GM10248 (cell line): ENCODE measurements around the gene UGT1A6.

Source experiments
- CTCF ChIA-PET: fragments of 300-600 bp; sonication (Branson Sonifier 250); formaldehyde crosslinking; extraction: SDS; loops from one replicate; lab custom pipeline; 2021; ENCODE audit warnings: antibody characterized with exemption; lab: Yijun Ruan, JAX
- POLR2A ChIA-PET: fragments of 350-650 bp; sonication (Branson Sonifier 250); formaldehyde crosslinking; extraction: SDS; loops from one replicate; lab custom pipeline; 2020; ENCODE audit warnings: antibody characterized with exemption; lab: Yijun Ruan, JAX
- DNase-seq: peaks from one replicate; pipeline ENCODE4 v3.0.0; 2012; ENCODE audit errors: extremely low spot score
- CTCF ChIP-seq: IDR thresholded peaks from 2 replicates; pipeline ENCODE4 v1.5.1; 2012; ENCODE audit warnings: mild to moderate bottlenecking, low read depth; ENCODE audit errors: extremely low read depth, missing control alignments, control extremely low read depth

UGT1A6 gene

GRCh38 chr2:233802132-233802815 lies 109.6 kb downstream of the UGT1A6 start:
- TF ChIP-seq CTCF, result no peak
- ChIA-PET CTCF (no interaction called here), POLR2A (no interaction called here)
- no peak for DNase-seq

DNA sequence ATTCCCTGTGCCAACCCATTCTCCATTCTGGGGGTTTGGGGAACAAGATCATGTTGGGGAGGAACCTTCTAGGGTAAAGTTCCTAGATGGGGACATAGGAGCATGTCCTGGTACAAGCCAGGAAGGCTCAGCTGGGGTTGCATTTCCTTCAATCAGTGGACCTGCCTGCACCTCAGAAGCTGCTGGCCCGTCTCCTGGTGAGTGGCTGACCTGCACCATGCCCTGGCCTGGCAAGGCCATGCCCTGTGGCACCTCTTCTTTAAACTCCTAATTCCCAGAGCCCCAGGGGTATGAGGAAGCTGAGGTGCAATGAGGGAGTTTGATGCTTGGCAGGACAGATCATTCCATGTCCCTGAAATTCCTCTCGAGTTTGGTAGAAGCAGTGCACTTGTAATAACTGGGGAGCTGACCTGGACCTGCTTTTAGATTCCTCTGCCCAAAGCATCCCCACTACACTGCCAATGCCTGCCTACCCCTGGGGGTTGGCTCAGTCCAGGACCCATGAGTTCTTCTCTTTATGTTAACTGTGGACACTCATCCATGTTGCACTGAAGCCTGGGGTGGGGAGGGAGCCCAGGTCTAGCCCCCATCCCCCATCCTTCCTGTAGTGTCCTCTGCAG lies 110.7 kb downstream of the UGT1A6 start:
- CTCF ChIA-PET, result interaction anchor here (1.4 kb wide), 1 partner anchor 11 kb away, joined by 3 read pairs; no protein-coding TSS in a partner anchor
- TF ChIP-seq CTCF, result no peak
- DNase-seq, result no peak
- POLR2A ChIA-PET, result no interaction called here

DNA sequence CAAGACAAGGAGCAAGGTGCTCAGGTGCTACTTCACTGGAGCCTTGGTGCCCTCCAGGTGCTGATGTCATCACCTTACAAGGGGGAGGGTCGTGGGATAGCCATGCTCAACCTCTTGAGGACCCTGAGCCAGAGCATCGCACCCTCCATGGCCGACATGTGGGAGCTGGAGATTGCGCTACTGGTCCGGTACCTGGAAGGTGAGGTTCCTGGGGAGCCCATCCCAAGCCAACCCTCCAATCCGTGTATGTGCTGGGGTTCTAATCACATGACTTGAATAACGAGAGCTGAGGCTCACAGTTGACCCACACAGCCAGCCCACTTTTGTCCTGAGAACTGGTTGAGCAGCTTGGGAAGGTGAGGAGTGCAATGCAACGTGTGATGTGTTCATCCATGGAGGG lies 111.3 kb downstream of the UGT1A6 start:
- no peak for TF ChIP-seq CTCF
- ChIA-PET POLR2A (no interaction called here), CTCF (interaction anchor here (1.4 kb wide), 1 partner anchor 11 kb away, joined by 3 read pairs; no protein-coding TSS in a partner anchor)
- DNase-seq, result no peak

DNA sequence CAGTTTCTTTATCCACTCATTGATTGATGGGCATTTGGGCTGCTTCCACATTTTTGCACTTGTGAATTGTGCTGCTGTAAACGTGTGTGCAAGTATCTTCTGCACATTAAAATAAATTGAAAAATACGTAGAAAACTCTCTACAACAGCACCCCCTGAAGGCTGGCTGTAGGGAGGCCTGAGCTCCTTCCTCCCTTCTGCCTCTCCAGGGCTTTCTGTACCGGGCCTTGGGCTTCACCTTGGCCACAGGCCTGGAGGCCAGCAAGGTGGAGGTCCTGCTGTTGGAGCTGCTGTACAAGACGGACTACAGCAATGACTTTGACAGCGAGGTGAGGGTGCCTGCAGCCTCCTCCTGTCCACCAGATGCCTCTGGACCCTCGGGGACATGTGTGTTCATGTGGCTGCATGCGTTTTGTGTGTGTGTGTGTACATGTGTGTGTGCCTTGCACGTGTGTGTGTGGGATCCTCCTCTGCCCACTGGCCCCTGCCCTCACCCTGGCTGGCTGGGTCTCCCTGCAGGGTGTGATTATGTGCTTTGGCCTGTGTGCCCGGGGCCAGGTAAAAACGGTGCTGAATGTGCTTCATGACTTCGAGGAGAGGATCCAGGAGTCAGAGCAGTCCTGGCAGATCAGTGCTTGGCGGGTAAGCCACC lies 114.7 kb downstream of the UGT1A6 start:
- POLR2A ChIA-PET, result no interaction called here
- DNase-seq, result no peak
- CTCF ChIA-PET, result no interaction called here
- TF ChIP-seq CTCF, result no peak

DNA sequence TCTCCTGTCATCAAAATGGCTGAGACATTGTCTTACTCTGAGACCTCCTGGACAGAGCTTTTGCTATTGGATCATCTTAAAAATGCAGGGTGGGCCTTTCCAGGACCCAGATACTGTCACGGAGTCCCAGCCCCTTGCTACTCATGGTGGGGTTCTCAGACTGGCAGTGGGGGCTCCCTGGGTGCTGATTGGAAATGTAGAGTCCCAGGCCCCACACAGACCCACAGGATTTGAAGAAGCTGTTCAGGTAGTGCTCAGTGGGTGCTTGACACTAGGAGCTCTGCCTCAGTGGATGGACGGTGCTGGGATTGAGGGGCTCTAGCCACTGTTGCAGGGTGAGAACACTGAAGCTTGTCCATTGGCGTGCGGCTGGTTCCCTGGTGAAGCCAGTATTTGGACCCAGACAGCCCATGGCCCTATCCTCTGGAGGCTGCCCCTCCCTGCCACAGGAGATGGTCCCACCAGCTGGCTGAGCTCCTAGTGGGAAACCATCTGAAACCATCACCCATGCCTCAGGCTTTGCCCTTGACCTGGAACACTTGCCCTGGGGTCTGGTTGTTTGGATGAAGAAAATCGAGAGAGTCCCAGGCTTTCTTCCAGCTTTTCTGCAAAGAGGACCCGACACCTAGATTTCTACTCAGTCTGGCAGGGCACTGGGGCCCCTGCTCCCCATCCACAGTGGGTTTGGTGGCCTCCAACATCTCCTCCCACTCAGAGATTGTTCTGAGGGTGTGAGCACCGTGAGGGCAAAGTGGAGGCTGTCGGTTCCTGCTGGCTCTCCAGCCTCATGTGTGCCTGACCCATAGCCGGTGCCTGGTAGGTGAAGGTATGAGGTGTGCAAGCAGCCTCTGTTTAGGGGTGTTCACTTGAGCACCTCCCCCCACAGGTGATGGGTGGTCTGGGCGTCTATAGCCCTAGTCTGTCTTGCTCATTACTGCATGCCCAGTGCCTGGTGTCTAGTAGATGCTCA lies 115.6 kb downstream of the UGT1A6 start:
- POLR2A ChIA-PET, result no interaction called here
- CTCF ChIA-PET, result no interaction called here
- DNase-seq, result no peak
- no peak for TF ChIP-seq CTCF

DNA sequence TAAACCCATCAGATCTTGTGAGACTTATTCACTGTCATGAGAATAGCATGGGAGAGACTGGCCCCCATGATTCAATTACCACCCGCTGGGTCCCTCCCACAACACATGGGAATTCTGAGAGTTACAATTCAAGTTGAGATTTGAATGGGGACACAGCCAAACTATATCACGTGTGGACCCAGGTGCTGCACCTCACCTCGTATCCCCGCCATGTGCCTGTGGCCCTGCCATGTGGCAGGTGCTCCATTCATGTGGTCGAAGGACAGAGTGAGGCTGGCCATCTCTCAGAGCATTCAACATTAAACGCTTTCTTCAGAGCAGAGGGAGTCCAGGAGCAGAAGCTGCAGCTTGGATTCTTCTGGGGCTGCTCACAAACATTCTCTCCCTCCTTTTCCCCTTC lies 117.7 kb downstream of the UGT1A6 start:
- CTCF ChIA-PET, result no interaction called here
- TF ChIP-seq CTCF, result no peak
- DNase-seq, result no peak
- POLR2A ChIA-PET, result no interaction called here
